GM10248 (cell line): ENCODE results near the gene FUS.

Source experiments
- CTCF ChIA-PET: fragments of 300-600 bp; sonication (Branson Sonifier 250); formaldehyde crosslinking; extraction: SDS; loops from one replicate; lab custom pipeline; 2021; ENCODE audit warnings: antibody characterized with exemption; lab: Yijun Ruan, JAX
- POLR2A ChIA-PET: fragments of 350-650 bp; sonication (Branson Sonifier 250); formaldehyde crosslinking; extraction: SDS; loops from one replicate; lab custom pipeline; 2020; ENCODE audit warnings: antibody characterized with exemption; lab: Yijun Ruan, JAX
- DNase-seq: peaks from one replicate; pipeline ENCODE4 v3.0.0; 2012; ENCODE audit errors: extremely low spot score
- TF ChIP-seq, protein P1 (sequence below): IDR thresholded peaks from 2 replicates; pipeline ENCODE4 v1.5.1; 2012; ENCODE audit warnings: mild to moderate bottlenecking, low read depth; ENCODE audit errors: extremely low read depth, missing control alignments, control extremely low read depth

FUS gene

DNA sequence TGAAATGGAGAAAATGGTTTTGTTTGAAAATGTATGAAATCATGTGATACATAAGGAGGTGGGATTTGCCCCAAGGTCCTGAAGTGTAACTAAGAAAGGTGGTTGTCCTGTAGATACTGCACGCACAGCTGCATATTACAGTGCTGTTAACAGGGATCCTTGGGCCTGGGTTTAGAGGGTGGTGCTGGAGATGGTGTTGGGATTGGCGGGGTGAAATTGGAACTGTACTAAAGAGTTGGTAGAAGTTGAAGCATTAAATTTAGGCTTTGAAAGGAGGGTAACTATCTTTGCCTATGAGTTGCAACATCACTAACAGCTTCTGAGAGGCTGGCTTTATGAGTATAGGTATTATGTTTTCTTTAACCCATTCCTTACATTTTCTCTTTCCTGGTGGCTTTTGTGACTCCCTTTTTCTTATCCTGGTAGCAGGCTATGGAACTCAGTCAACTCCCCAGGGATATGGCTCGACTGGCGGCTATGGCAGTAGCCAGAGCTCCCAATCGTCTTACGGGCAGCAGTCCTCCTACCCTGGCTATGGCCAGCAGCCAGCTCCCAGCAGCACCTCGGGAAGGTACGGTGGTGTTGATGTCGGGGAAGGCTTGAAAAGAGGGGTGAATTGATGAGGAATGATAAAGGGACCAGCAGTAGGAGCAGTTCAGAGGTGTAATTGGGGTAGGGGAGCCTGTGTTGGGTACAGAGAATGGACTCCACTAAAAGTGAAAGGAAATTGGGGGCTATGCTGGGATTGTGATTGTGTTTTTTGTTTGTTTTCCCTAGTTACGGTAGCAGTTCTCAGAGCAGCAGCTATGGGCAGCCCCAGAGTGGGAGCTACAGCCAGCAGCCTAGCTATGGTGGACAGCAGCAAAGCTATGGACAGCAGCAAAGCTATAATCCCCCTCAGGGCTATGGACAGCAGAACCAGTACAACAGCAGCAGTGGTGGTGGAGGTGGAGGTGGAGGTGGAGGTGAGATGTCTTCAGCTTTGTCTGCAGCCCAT lies 3.8 kb downstream of the FUS start:
- no peak for DNase-seq
- TF ChIP-seq, protein P1, sequence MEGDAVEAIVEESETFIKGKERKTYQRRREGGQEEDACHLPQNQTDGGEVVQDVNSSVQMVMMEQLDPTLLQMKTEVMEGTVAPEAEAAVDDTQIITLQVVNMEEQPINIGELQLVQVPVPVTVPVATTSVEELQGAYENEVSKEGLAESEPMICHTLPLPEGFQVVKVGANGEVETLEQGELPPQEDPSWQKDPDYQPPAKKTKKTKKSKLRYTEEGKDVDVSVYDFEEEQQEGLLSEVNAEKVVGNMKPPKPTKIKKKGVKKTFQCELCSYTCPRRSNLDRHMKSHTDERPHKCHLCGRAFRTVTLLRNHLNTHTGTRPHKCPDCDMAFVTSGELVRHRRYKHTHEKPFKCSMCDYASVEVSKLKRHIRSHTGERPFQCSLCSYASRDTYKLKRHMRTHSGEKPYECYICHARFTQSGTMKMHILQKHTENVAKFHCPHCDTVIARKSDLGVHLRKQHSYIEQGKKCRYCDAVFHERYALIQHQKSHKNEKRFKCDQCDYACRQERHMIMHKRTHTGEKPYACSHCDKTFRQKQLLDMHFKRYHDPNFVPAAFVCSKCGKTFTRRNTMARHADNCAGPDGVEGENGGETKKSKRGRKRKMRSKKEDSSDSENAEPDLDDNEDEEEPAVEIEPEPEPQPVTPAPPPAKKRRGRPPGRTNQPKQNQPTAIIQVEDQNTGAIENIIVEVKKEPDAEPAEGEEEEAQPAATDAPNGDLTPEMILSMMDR = no peak
- ChIA-PET POLR2A (interaction anchor here (0.6 to 2.0 kb wide), 17 partner anchors 9 to 766 kb away, joined by 3 to 21 read pairs (median 3); partner anchors contain the start of genes KAT8 and PYCARD), CTCF (interaction anchor here (1.0 to 1.5 kb wide), 2 partner anchors 24 to 259 kb away, joined by 3 read pairs; partner anchors contain the start of gene ZNF843)

DNA sequence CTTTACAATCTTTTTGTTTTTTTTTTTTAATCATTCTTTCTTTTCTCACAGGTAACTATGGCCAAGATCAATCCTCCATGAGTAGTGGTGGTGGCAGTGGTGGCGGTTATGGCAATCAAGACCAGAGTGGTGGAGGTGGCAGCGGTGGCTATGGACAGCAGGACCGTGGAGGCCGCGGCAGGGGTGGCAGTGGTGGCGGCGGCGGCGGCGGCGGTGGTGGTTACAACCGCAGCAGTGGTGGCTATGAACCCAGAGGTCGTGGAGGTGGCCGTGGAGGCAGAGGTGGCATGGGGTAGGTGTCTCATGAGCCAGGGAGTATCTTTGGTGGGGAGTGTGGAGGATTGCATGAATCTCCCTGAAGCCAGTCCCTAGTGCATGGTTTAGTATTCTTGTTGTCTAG lies 4.9 kb downstream of the FUS start:
- CTCF ChIA-PET = no interaction called here
- DNase-seq = no peak
- POLR2A ChIA-PET = interaction anchor here (0.5 to 1.2 kb wide), 7 partner anchors 13 to 767 kb away, joined by 3 to 11 read pairs (median 3); partner anchors contain the start of genes KAT8 and ZNF267

DNA sequence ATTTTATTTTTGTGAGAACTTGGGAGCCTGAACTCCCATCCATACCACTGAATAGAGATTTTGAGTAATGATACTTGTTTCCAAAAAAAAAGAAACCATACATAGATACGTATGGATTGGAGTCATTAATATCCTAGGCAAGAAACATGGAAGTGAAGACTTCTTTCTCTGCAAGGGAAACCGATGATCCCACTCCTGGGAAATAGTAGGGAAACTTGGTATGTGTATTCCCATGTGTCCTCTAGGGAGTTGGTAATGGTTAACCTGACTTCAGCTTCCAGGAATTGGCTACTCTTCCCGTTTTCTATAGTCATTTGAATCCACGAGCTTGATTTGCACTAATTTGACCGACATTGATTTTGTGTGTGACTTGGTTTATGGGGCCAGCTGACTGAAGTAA lies 5.4 kb downstream of the FUS start:
- POLR2A ChIA-PET = interaction anchor here (0.5 to 0.7 kb wide), 3 partner anchors 9 to 688 kb away, joined by 3 to 6 read pairs (median 3); partner anchors contain the start of gene ZNF267
- CTCF ChIA-PET = no interaction called here

More for the DNA sequence above, 4.9 kb downstream of the FUS start:
- TF ChIP-seq, protein P1 = no peak

DNA sequence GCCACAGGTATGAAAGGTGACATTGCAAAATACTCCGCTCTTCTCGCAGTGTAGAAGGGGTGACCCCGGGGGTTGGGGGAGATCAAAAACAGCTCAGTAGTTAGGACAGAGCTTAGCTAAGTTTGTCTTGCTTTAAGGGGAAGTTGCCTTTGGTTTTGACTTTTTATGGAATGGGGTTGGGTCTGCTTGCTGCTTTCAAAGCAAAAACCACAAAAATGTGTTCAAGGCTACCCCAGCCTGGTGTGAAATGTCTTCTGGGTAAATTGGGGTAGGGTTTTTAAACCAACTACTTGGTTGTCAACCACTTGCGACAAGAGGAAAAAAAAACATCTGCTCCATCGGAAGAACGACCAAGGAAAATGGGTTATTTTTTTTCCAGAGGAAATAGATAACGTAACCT lies 6.2 kb downstream of the FUS start:
- no peak for DNase-seq
- POLR2A ChIA-PET = interaction anchor here (0.7 to 1.1 kb wide), 2 partner anchors 8 to 15 kb away, joined by 3 read pairs; no protein-coding TSS in a partner anchor
- CTCF ChIA-PET = no interaction called here
- TF ChIP-seq, protein P1 = no peak

More for the DNA sequence above, 5.4 kb downstream of the FUS start:
- TF ChIP-seq, protein P1 = no peak
- DNase-seq = no peak

DNA sequence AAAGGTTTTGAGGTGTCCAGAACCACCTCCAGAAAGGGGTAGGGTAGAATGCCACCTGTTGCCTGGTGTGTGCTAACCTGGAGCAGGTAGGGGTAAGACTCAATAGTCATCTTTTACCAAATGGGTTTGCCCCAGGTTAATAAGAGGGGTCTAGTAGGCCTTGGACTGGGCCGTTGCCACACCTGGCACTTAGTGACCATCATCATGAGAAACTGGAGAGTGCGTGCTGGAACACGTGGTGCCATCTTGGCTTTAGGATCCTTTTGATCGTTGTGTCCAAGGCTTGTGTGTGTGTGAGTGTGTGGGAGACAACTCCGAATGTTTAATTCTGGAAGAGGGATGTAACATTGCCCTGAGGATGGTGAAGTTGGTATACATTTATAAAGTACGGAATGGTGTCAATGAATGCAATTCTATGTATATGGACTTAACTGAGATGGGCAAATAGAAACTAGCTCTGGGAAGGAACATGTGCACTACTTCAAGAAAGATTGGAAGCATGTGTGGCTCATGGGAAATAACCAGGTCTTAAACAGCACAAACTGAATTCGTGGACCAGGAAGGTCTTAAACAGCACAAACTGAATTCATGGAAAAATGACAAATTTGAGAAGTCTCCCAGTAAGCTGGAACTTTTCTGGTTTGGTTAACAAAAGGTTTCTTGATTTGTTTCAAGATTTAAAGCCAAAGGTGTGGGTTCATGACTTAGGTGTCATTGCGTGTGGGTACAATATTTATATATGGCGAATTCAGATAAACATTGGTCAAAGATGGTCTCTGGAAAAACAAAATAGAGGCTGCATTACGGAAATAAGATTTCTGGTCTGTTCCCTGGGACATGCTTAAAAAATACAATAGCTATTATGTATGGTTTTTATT lies 7.2 kb downstream of the FUS start:
- TF ChIP-seq, protein P1 = no peak
- DNase-seq = no peak
- ChIA-PET CTCF (no interaction called here), POLR2A (interaction anchor here (1.0 kb wide), 1 partner anchor 16 kb away, joined by 4 read pairs; the partner anchor contains the start of gene PYCARD)
